Kidney (tissue), 14 donors: ENCODE measurements around the gene DNAI7. TPM values are rescaled to one million over a fixed set of nuclear protein-coding genes. Genes with fewer than 3 reads are reported as not detected.

Experiments
- DNase-seq, 5 donors: peaks; one replicate each; pipeline ENCODE4 v3.0.0-alpha.2; 2013 to 2020
- FAIRE-seq: peaks from 2 replicates; lab custom pipeline; 2012; peaks lifted over from hg19 to GRCh38; lab: Jason Lieb, UNC
- H3K27ac ChIP-seq, 2 donors: one replicate each; pipeline ENCODE4 v1.7.0; 2013; ENCODE audit warnings: low read depth in 2 of 2, low read length in 2 of 2, inconsistent platforms in 1 of 2
- H3K27me3 ChIP-seq: one replicate; pipeline ENCODE4 v1.7.1; 2013; ENCODE audit warnings: low read length, inconsistent platforms; ENCODE audit not compliant: control insufficient read depth, insufficient read depth
- H3K36me3 ChIP-seq, 3 donors: one replicate each; pipeline versions ENCODE4 v1.7.0 to v1.7.1; 2013; ENCODE audit warnings: low read length in 3 of 3, control low read depth in 1 of 3, inconsistent platforms in 1 of 3; ENCODE audit not compliant: insufficient read depth in 3 of 3, control insufficient read depth in 2 of 3
- H3K4me1 ChIP-seq, 3 donors: one replicate each; pipeline versions ENCODE4 v1.7.0 to v1.7.1; 2013; ENCODE audit warnings: low read length in 3 of 3, inconsistent platforms in 1 of 3, low read depth in 1 of 3; ENCODE audit not compliant: control insufficient read depth in 2 of 3, insufficient read depth in 2 of 3
- H3K4me3 ChIP-seq, 3 donors: one replicate each; pipeline versions ENCODE4 v1.7.0 to v1.8.1; 2013; ENCODE audit warnings: low read length in 3 of 3, control low read depth in 1 of 3, inconsistent platforms in 1 of 3
- H3K9ac ChIP-seq, 3 donors: one replicate each; pipeline versions ENCODE4 v1.7.0 to v1.7.1; 2013; ENCODE audit warnings: low read length in 3 of 3, control low read depth in 1 of 3, inconsistent platforms in 1 of 3
- H3K9me3 ChIP-seq, 3 donors: one replicate each; pipeline versions ENCODE4 v1.7.0 to v1.7.1; 2013; ENCODE audit warnings: low read length in 3 of 3, control low read depth in 1 of 3, inconsistent platforms in 1 of 3; ENCODE audit not compliant: control insufficient read depth in 2 of 3, insufficient read depth in 1 of 3
- intact Hi-C: fragments of 100-400 bp; cut with DNase I; formaldehyde crosslinking; loops from one replicate; pipeline ENCODE4 v1.11.1; 2022
- polyA plus RNA-seq: library from polyadenylated mRNA; stranded (reverse); fragments of 350-450 nt; fragmentation: Illumina TruSeq; extraction: RNeasy Lipid Tissue Mini Kit (QIAGEN cat#74804); gene quantifications from one replicate; pipeline ENCODE4 v1.2.3, GENCODE V29; 2014; ENCODE audit warnings: low read depth, low replicate concordance; ENCODE audit not compliant: insufficient read depth
- total RNA-seq: library from RNA; stranded (reverse); fragmentation: NEBNext Ultra II Directional; extraction: Animal tissue kit (Norgen Biotek cat#: 25700); gene quantifications from one replicate; pipeline ENCODE4 v1.2.1, GENCODE V29; 2021
- TF ChIP-seq, protein P1 (sequence below): IDR thresholded peaks from 3 replicates; pipeline ENCODE4 v1.5.1; 2012; ENCODE audit warnings: mild to moderate bottlenecking, moderate library complexity, borderline replicate concordance; ENCODE audit not compliant: insufficient read depth; ENCODE audit errors: extremely low read depth
- donor health status: control.
- donor health status: control.
- donor health status: control.
- donor health status: control.
- donor health status: control.
- donor health status: DM: yes; HTN: yes; CAD: no.
- donor health status: Normal renal cell carcinoma (clear cell type).

The DNAI7 gene
- total and polyA plus RNA-seq, 2 donors from 2014 or later = 3.0 to 5.3 TPM

DNA sequence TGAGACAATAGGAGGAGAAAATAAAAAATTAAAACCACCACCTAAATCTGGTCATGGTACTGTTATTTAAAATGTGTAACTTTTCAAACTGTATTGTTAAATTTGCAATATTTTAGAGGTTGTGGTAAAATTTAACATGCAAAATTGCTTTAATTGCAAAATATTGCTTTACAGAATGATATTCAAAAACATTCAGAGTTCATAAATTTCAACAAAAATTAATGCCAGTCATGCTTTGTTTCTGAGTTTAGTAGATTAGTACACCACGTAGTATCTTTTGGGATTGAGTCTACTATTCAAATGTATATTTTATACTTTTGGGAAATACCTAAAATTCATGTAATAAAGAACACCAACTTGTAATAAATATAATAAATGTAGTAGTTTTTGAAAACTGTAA is 18.4 kb upstream of the DNAI7 start:
- H3K36me3 ChIP-seq = peaks cover 0 to 7% (median 0%) of the 10 kb centered on the region in 3 donors
- no peaks in the 10 kb centered on the region for H3K9me3 ChIP-seq
- no peak overlapping the region for H3K4me3 ChIP-seq
- TF ChIP-seq, protein P1, sequence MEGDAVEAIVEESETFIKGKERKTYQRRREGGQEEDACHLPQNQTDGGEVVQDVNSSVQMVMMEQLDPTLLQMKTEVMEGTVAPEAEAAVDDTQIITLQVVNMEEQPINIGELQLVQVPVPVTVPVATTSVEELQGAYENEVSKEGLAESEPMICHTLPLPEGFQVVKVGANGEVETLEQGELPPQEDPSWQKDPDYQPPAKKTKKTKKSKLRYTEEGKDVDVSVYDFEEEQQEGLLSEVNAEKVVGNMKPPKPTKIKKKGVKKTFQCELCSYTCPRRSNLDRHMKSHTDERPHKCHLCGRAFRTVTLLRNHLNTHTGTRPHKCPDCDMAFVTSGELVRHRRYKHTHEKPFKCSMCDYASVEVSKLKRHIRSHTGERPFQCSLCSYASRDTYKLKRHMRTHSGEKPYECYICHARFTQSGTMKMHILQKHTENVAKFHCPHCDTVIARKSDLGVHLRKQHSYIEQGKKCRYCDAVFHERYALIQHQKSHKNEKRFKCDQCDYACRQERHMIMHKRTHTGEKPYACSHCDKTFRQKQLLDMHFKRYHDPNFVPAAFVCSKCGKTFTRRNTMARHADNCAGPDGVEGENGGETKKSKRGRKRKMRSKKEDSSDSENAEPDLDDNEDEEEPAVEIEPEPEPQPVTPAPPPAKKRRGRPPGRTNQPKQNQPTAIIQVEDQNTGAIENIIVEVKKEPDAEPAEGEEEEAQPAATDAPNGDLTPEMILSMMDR = no peak
- intact Hi-C loops = no loop called here
- no peaks in the 10 kb centered on the region for H3K27me3 ChIP-seq
- no peak overlapping the region for H3K9ac ChIP-seq
- peaks cover 0 to 3% (median 0%) of the 10 kb centered on the region in 3 donors for H3K4me1 ChIP-seq
- DNase-seq = no peak
- FAIRE-seq = peak; percentile 45
- H3K27ac ChIP-seq = no peak overlapping the region

DNA sequence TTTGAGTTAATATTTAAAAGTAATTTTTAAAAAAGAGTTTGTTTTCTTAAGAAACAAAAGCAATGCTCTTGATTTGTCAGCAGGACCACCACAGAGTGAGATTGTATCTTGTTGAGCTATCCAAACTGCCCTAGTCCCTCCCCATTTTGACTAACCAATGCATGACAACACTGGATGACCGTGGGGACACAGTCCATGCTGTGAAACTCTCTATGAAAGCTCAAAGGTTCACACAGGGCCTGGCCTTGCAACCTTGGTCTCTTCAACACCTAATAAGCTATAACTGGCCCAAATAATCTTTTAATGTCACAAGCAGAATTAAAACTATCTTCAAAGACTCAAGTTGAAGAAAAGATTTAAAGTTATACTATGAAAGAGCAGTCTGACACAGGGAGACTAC is 13.6 kb upstream of the DNAI7 start:
- no peaks in the 10 kb centered on the region for H3K27me3 ChIP-seq
- H3K9me3 ChIP-seq = no peaks in the 10 kb centered on the region
- H3K9ac ChIP-seq = no peak overlapping the region
- FAIRE-seq (no peak), DNase-seq (no peak)
- intact Hi-C loops = no loop called here
- TF ChIP-seq, protein P1 = no peak
- no peaks in the 10 kb centered on the region for H3K4me1 ChIP-seq
- no peak overlapping the region for H3K4me3 ChIP-seq
- H3K36me3 ChIP-seq = peaks cover 0 to 10% (median 2%) of the 10 kb centered on the region in 3 donors
- no peak overlapping the region for H3K27ac ChIP-seq

DNA sequence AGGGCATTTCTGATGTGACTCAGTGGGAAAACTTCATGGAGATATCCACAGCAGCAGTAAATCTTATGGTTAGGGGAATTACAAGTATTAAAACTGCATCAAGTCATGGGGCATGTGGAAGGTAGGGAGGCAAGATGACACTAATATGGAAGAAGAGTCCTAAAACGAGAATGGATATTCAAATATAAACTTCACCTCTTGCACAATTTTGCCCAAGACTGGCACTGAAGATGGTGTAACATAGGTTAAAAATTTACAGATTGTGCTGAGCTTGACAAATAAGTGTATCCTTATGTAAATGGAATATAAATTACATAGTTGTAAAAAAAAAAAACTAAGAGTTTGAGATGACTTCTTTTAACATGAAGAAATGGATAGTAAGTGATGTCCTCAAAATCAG is 12.9 kb upstream of the DNAI7 start:
- Histone ChIP-seq H3K27me3 (no peaks in the 10 kb centered on the region), H3K9ac (no peak overlapping the region), H3K4me1 (no peaks in the 10 kb centered on the region), H3K9me3 (no peaks in the 10 kb centered on the region), H3K36me3 (peaks cover 0 to 10% (median 2%) of the 10 kb centered on the region in 3 donors), H3K4me3 (no peak overlapping the region), H3K27ac (no peak overlapping the region)
- no peak for DNase-seq
- intact Hi-C loops = no loop called here
- TF ChIP-seq, protein P1 = no peak
- FAIRE-seq = no peak

DNA sequence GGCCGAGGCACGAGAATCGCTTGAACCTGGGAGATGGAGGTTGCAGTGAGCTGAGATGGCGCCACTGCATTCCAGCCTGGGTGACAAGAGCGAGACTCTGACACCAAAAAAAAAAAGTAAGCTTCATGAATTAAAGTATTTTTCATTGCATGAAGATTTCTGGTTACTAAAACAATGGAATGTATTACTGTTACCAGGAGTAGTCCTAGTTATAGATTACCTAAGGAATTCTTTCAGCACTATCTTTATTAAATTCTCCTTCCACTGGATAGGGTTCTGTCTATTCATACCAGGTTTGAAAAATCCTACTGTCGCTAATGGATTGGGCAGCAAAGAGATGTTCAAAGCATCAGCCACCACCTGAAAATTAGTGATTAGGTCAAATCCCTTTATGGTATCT is 12.5 kb upstream of the DNAI7 start:
- no peak overlapping the region for H3K27ac ChIP-seq
- intact Hi-C loops = no loop called here
- no peaks in the 10 kb centered on the region for H3K27me3 ChIP-seq
- no peak overlapping the region for H3K4me3 ChIP-seq
- H3K36me3 ChIP-seq = peaks cover 0 to 10% (median 2%) of the 10 kb centered on the region in 3 donors
- no peak for FAIRE-seq
- H3K4me1 ChIP-seq = no peaks in the 10 kb centered on the region
- no peaks in the 10 kb centered on the region for H3K9me3 ChIP-seq
- DNase-seq = no peak
- TF ChIP-seq, protein P1 = no peak
- H3K9ac ChIP-seq = no peak overlapping the region
